TTC549 (cell line): ENCODE data around the gene PLCB1.
"Not testable (repeated sequence)": the region's sequence is repeated elsewhere in the genome, so short reads cannot be mapped to it uniquely, and the experiment has no call there.

Experiments used
- FAIRE-seq: peaks from 2 replicates; lab custom pipeline; 2012; peaks lifted over from hg19 to GRCh38; lab: Jason Lieb, UNC

The PLCB1 gene

GRCh38 chr20:8796088-8796660 lies 664.1 kb downstream of the PLCB1 start:
- FAIRE-seq, result no peak

GRCh38 chr20:8798505-8798904 lies 666.4 kb downstream of the PLCB1 start:
- no peak for FAIRE-seq

GRCh38 chr20:8800089-8800488 lies 668.0 kb downstream of the PLCB1 start:
- FAIRE-seq, result no peak

GRCh38 chr20:8801686-8802085 lies 669.6 kb downstream of the PLCB1 start:
- no peak for FAIRE-seq

- FAIRE-seq, result no peak
Measured at GRCh38 chr20:8803065-8803464, 671.0 kb downstream of the PLCB1 start.

GRCh38 chr20:8803941-8804340 lies 671.9 kb downstream of the PLCB1 start:
- FAIRE-seq, result no peak

GRCh38 chr20:8805737-8806442 lies 673.8 kb downstream of the PLCB1 start:
- no peak for FAIRE-seq

- FAIRE-seq, result no peak
Measured at GRCh38 chr20:8807480-8808201, 675.6 kb downstream of the PLCB1 start.

GRCh38 chr20:8808202-8808535 lies 676.1 kb downstream of the PLCB1 start:
- no peak for FAIRE-seq

- FAIRE-seq, result no peak
Measured at GRCh38 chr20:8809107-8809953, 677.3 kb downstream of the PLCB1 start.

GRCh38 chr20:8811801-8812594 lies 679.9 kb downstream of the PLCB1 start:
- no peak for FAIRE-seq

- FAIRE-seq, result no peak
Measured at GRCh38 chr20:8812817-8813216, 680.8 kb downstream of the PLCB1 start.

- FAIRE-seq, result no peak
Measured at GRCh38 chr20:8815208-8815607, 683.1 kb downstream of the PLCB1 start.

- FAIRE-seq, result no peak
Measured at GRCh38 chr20:8829256-8829655, 697.2 kb downstream of the PLCB1 start.

GRCh38 chr20:8834294-8834693 lies 702.2 kb downstream of the PLCB1 start:
- not testable (repeated sequence) for FAIRE-seq

- FAIRE-seq, result no peak
Measured at GRCh38 chr20:8834851-8835250, 702.8 kb downstream of the PLCB1 start.

- no peak for FAIRE-seq
Measured at GRCh38 chr20:8837396-8837795, 705.3 kb downstream of the PLCB1 start.

GRCh38 chr20:8842525-8842924 lies 710.5 kb downstream of the PLCB1 start:
- FAIRE-seq, result no peak

GRCh38 chr20:8844179-8844578 lies 712.1 kb downstream of the PLCB1 start:
- no peak for FAIRE-seq

GRCh38 chr20:8849990-8850389 lies 717.9 kb downstream of the PLCB1 start:
- no peak for FAIRE-seq

- FAIRE-seq, result no peak
Measured at GRCh38 chr20:8851446-8851845, 719.4 kb downstream of the PLCB1 start.

GRCh38 chr20:8851919-8852318 lies 719.9 kb downstream of the PLCB1 start:
- FAIRE-seq, result not testable (repeated sequence)
